GM18873 (cell line): ENCODE measurements around the gene GANC.

ENCODE experiments used
- ATAC-seq: cut with Tn5 transposase; IDR thresholded peaks from one replicate; pipeline ENCODE4 v1.9.1; 2021; ENCODE audit warnings: mild to moderate bottlenecking, moderate library complexity, moderate number of reproducible peaks; ENCODE audit not compliant: unreplicated experiment, low FRiP score

GANC gene

GRCh38 chr15:42338500-42338899, 65.5 kb downstream of the GANC start:
- ATAC-seq = no peak

GRCh38 chr15:42343596-42344232, 70.7 kb downstream of the GANC start:
- no peak for ATAC-seq

GRCh38 chr15:42344763-42345162, 71.8 kb downstream of the GANC start:
- no peak for ATAC-seq

GRCh38 chr15:42345504-42345903, 72.5 kb downstream of the GANC start:
- no peak for ATAC-seq

- ATAC-seq = no peak
These were observed 75.1 kb downstream of the GANC start for GRCh38 chr15:42348083-42348482.

GRCh38 chr15:42349186-42349585, 76.2 kb downstream of the GANC start:
- no peak for ATAC-seq

- no peak for ATAC-seq
These were observed 79.4 kb downstream of the GANC start for GRCh38 chr15:42352401-42352800.

GRCh38 chr15:42353061-42353460, 80.1 kb downstream of the GANC start:
- ATAC-seq = no peak

GRCh38 chr15:42354824-42355223, 81.8 kb downstream of the GANC start:
- no peak for ATAC-seq

- no peak for ATAC-seq
These were observed 82.3 kb downstream of the GANC start for GRCh38 chr15:42355291-42355690.

- no peak for ATAC-seq
These were observed 83.8 kb downstream of the GANC start for GRCh38 chr15:42356851-42357250.

GRCh38 chr15:42358141-42358540, 85.1 kb downstream of the GANC start:
- ATAC-seq = no peak

GRCh38 chr15:42359249-42359648, 86.2 kb downstream of the GANC start, which contains the start of gene CAPN3:
CAPN3 (plus strand) TSS chr15:42359501; CDS start chr15:42359806, 305 bp downstream.
- no peak for ATAC-seq

- no peak for ATAC-seq
These were observed 87.0 kb downstream of the GANC start for GRCh38 chr15:42359985-42360384.

GRCh38 chr15:42360535-42361112, 87.6 kb downstream of the GANC start:
- ATAC-seq = no peak

GRCh38 chr15:42363487-42363886, 90.5 kb downstream of the GANC start:
- ATAC-seq = no peak

GRCh38 chr15:42363942-42364341, 90.9 kb downstream of the GANC start:
- no peak for ATAC-seq

GRCh38 chr15:42364529-42364928, 91.5 kb downstream of the GANC start:
- ATAC-seq = no peak

GRCh38 chr15:42365921-42366550, 93.0 kb downstream of the GANC start:
- ATAC-seq = no peak

GRCh38 chr15:42367041-42367440, 94.0 kb downstream of the GANC start:
- no peak for ATAC-seq

GRCh38 chr15:42368096-42368495, 95.1 kb downstream of the GANC start:
- no peak for ATAC-seq

GRCh38 chr15:42371096-42371495, 98.1 kb downstream of the GANC start:
- ATAC-seq = no peak
